ENCODE measurements around the gene PTOV1.
A peak's percentile ranks its signal among the peaks of the same experiment; 100 is the strongest.

GRCh38 chr19:49801401-49801888, 49.5 kb upstream of the PTOV1 start:
- no peak for TF ChIP-seq E2F4 (IDR thresholded peaks at IDR 0.05; ENCODE audit: low read depth, low read length)
- no peak for TF ChIP-seq ATF3 (IDR thresholded peaks at IDR 0.05; ENCODE audit: borderline replicate concordance, extremely low read depth, low read depth, low read length)
- TF ChIP-seq MAX (IDR thresholded peaks at IDR 0.05; ENCODE audit: low read depth, low read length), result no peak
- TF ChIP-seq ATF7 (IDR thresholded peaks at IDR 0.05; ENCODE audit: low read depth), result no peak
- TF ChIP-seq POLR2A (IDR thresholded peaks at IDR 0.05; ENCODE audit: low read depth, low read length), result 0 out of 2 replicates have a peak, but pooled peaks have one; percentile 29
- TF ChIP-seq SIN3A (IDR thresholded peaks at IDR 0.05; ENCODE audit: low read depth, low read length), result no peak
- TF ChIP-seq EP300 (IDR thresholded peaks at IDR 0.05; ENCODE audit: borderline replicate concordance in 1 of 2, control insufficient read depth in 1 of 2, low read depth in 2 of 2, low read length in 2 of 2), result no peak
- TF ChIP-seq MTA2 (IDR thresholded peaks at IDR 0.05; ENCODE audit: low read depth), result no peak
- no peak for TF ChIP-seq CTCF (IDR thresholded peaks at IDR 0.05 in 2 of 3, conservative IDR thresholded peaks at IDR 0.05 in 1 of 3; ENCODE audit: control insufficient read depth in 2 of 3, extremely low read depth in 1 of 3, insufficient read depth in 1 of 3, low read depth in 3 of 3, low read length in 3 of 3)
- TF ChIP-seq IRF3 (IDR thresholded peaks at IDR 0.05), result no peak
- TF ChIP-seq EZH2 (IDR thresholded peaks at IDR 0.05; ENCODE audit: borderline replicate concordance, control insufficient read depth, low read depth, low read length), result no peak
- no peak for TF ChIP-seq BMI1 (IDR thresholded peaks at IDR 0.05; ENCODE audit: borderline replicate concordance)
- no peak for TF ChIP-seq NRF1 (conservative IDR thresholded peaks at IDR 0.05; ENCODE audit: low read depth, low read length)

All from GM12878 (cell line).